HepG2 (cell line): ENCODE data around the gene SC5D. TPM values are rescaled to one million over a fixed set of nuclear protein-coding genes. Genes with fewer than 3 reads are reported as not detected.

Source experiments
- ATAC-seq: fragments of 200-7000 bp; cut with Tn5 transposase; 3 replicates; pipeline ENCODE4 v1.9.1; 2020; ENCODE audit warnings: mild to moderate bottlenecking, moderate library complexity
- BruUV-seq: library from RNA; stranded (reverse); fragments of 400-500 nt; replicated peaks from 2 replicates; lab custom pipeline; 2021; lab: Mats Ljungman, UMichigan
- CTCF ChIA-PET: fragments of 300-600 bp; formaldehyde crosslinking; extraction: SDS; loops from one replicate; lab custom pipeline; 2021; ENCODE audit warnings: low total read pairs, inconsistent platforms, low intra/inter-chr PET ratio; lab: Yijun Ruan, JAX
- POLR2A ChIA-PET: fragments of 350-600 bp; sonication (Branson Sonifier 250); formaldehyde crosslinking; loops from one replicate; lab custom pipeline; 2020; ENCODE audit warnings: antibody characterized with exemption, inconsistent platforms; lab: Yijun Ruan, JAX
- DNase-seq: peaks from one replicate; pipeline ENCODE4 v3.0.0-alpha.2; 2015; ENCODE audit warnings: low spot score
- FAIRE-seq: peaks from 3 replicates; lab custom pipeline; 2011; peaks lifted over from hg19 to GRCh38; lab: Jason Lieb, UNC
- H2AFZ ChIP-seq: one replicate; pipeline ENCODE4 v1.6.1; 2011; ENCODE audit warnings: low read length, inconsistent platforms
- H3K27ac ChIP-seq: fragments of 300-600 bp; 3 replicates; pipeline ENCODE4 v1.8.0; 2011; ENCODE audit warnings: mixed run types, mild to moderate bottlenecking, mixed read lengths, low read length, inconsistent platforms; ENCODE audit not compliant: insufficient read depth; ENCODE audit errors: extremely low read length
- H3K27me3 ChIP-seq, 2 experiments: fragments of 200-600 bp in 1 of 2; 2 replicates in 1 of 2; 3 replicates in 1 of 2; pipeline versions ENCODE4 v1.6.0 to v1.8.0; 2011; ENCODE audit warnings: low read length in 2 of 2, mild to moderate bottlenecking in 2 of 2, moderate library complexity in 2 of 2, inconsistent platforms in 1 of 2; ENCODE audit not compliant: insufficient read depth in 2 of 2, control insufficient read depth in 1 of 2
- H3K36me3 ChIP-seq, 2 experiments: fragments of 200-600 bp in 1 of 2; replicated peaks in 1 of 2; 2 replicates in 1 of 2; 3 replicates in 1 of 2; pipeline versions ENCODE4 v1.5.1 to v1.8.0; 2011; ENCODE audit warnings: low read length in 2 of 2, inconsistent platforms in 1 of 2; ENCODE audit not compliant: insufficient read depth in 2 of 2, control insufficient read depth in 1 of 2
- H3K4me1 ChIP-seq: 2 replicates; pipeline ENCODE4 v1.5.1; 2012; ENCODE audit warnings: low read length, inconsistent platforms; ENCODE audit not compliant: insufficient read depth
- H3K4me2 ChIP-seq: 2 replicates; pipeline ENCODE4 v1.6.0; 2011; ENCODE audit warnings: low read depth, low read length, inconsistent platforms
- H3K4me3 ChIP-seq, 3 experiments: fragments of 200-600 bp in 1 of 3; sonication (generic), shearing (Covaris generic) in 1 of 3; replicated peaks in 1 of 3; 2 replicates each; pipeline ENCODE4 v1.5.1; 2011 to 2016; ENCODE audit warnings: low read length in 3 of 3, inconsistent platforms in 2 of 3, low read depth in 2 of 3, mild to moderate bottlenecking in 2 of 3, control low read depth in 1 of 3, mixed read lengths in 1 of 3; ENCODE audit not compliant: insufficient read depth in 1 of 3
- H3K79me2 ChIP-seq: one replicate; pipeline ENCODE4 v1.6.1; 2011; ENCODE audit warnings: low read length, inconsistent platforms; ENCODE audit not compliant: insufficient read depth
- H3K9ac ChIP-seq: 2 replicates; pipeline ENCODE4 v1.6.0; 2011; ENCODE audit warnings: mild to moderate bottlenecking, low read depth, low read length, inconsistent platforms; ENCODE audit not compliant: insufficient read depth
- H3K9me3 ChIP-seq: 2 replicates; pipeline ENCODE4 v1.5.1; 2012; ENCODE audit warnings: mild to moderate bottlenecking, low read length
- H4K20me1 ChIP-seq: 2 replicates; pipeline ENCODE4 v1.6.0; 2011; ENCODE audit warnings: inconsistent platforms, mild to moderate bottlenecking, low read length, moderate library complexity; ENCODE audit not compliant: insufficient read depth
- ARID2 ChIP-seq: sonication (generic); formaldehyde crosslinking; IDR thresholded peaks from 2 replicates; pipeline ENCODE4 v1.8.1; 2022; ENCODE audit warnings: mild to moderate bottlenecking, missing genetic modification reagents, borderline replicate concordance
- ATAD3A ChIP-seq: sonication (generic); formaldehyde crosslinking; IDR thresholded peaks from 2 replicates; pipeline ENCODE4 v1.4.0; 2020; ENCODE audit warnings: missing genetic modification reagents
- GTF2F1 ChIP-seq: fragments of 150-350 bp; IDR thresholded peaks from 2 replicates; pipeline ENCODE4 v1.6.1; 2014; ENCODE audit warnings: low read length
- IKZF4 ChIP-seq: sonication (generic); formaldehyde crosslinking; IDR thresholded peaks from 2 replicates; pipeline ENCODE4 v1.5.1; 2020; ENCODE audit warnings: borderline replicate concordance, mild to moderate bottlenecking, low read depth, missing genetic modification reagents; ENCODE audit errors: not compliant biosample characterization
- NR2F2 ChIP-seq: IDR thresholded peaks from 2 replicates; pipeline ENCODE4 v1.6.1; 2012; ENCODE audit warnings: low read depth, inconsistent platforms, borderline replicate concordance
- REL ChIP-seq: sonication (generic); formaldehyde crosslinking; conservative IDR thresholded peaks from 2 replicates; pipeline ENCODE4 v1.8.0; 2022; ENCODE audit warnings: mild to moderate bottlenecking, missing genetic modification reagents, moderate library complexity
- TARDBP ChIP-seq: sonication (generic); formaldehyde crosslinking; IDR thresholded peaks from 2 replicates; pipeline ENCODE4 v1.8.0; 2022; ENCODE audit warnings: mild to moderate bottlenecking, missing genetic modification reagents
- ZNF326 ChIP-seq: sonication (generic); formaldehyde crosslinking; IDR thresholded peaks from 2 replicates; pipeline ENCODE4 v1.4.0; 2020; ENCODE audit warnings: missing genetic modification reagents, borderline replicate concordance
- ZNF337 ChIP-seq: sonication (generic); formaldehyde crosslinking; IDR thresholded peaks from 2 replicates; pipeline ENCODE4 v1.5.1; 2020; ENCODE audit warnings: missing genetic modification reagents, low read depth, mild to moderate bottlenecking, borderline replicate concordance
- WGBS: methylation state at CpG from one replicate; pipeline ENCODE4 v1.1.6; 2017; ENCODE audit warnings: low lambda C conversion rate; 5-methylcytosine and 5-hydroxymethylcytosine counted together
- in situ Hi-C: cut with HindIII; loops from 2 replicates; pipeline ENCODE4 v1.10.0; 2017; ENCODE audit warnings: low pct_unique_long_range_greater_than_20kb; ENCODE audit not compliant: extremely low pct_ligation_motif_present
- intact Hi-C: fragments of 100-400 bp; cut with micrococcal nuclease; formaldehyde crosslinking; loops from one replicate; pipeline ENCODE4 v1.10.0; 2022; ENCODE audit not compliant: unreplicated experiment
- polyA plus RNA-seq, 8 experiments: library from polyadenylated mRNA; depleted of rRNA in 3 of 8; stranded (reverse) in 7 of 8; unstranded in 1 of 8; fragments of >200 nt; fragmentation: Illumina TruSeq in 4 of 8; extraction: Trizol in 4 of 8; gene quantifications; 2 replicates each; pipeline versions ENCODE4 v1.2.1 to v1.2.3, GENCODE V29; 2011 to 2016; ENCODE audit warnings: low read depth in 4 of 8, missing spikeins in 1 of 8, mixed read lengths in 1 of 8; ENCODE audit not compliant: insufficient read depth in 1 of 8
- total RNA-seq, 5 experiments: library from RNA; depleted of rRNA; stranded (reverse); fragments of >200 nt; fragmentation: Illumina TruSeq; extraction: Trizol; gene quantifications; 2 replicates each; pipeline ENCODE4 v1.2.3, GENCODE V29; 2016; ENCODE audit warnings: low read depth in 1 of 5
- TF ChIP-seq, protein P1 (sequence below): sonication (generic); formaldehyde crosslinking; IDR thresholded peaks from 2 replicates; pipeline ENCODE4 v1.4.0; 2020; ENCODE audit warnings: missing genetic modification reagents
- TF ChIP-seq, protein P2 (sequence below): sonication (generic); formaldehyde crosslinking; conservative IDR thresholded peaks from 2 replicates; pipeline ENCODE4 v1.4.0; 2020; ENCODE audit warnings: missing genetic modification reagents
- TF ChIP-seq, protein P3 (sequence below): fragments of 450-650 bp; IDR thresholded peaks from 2 replicates; pipeline ENCODE4 v1.6.1; 2016

Gene SC5D
- total and polyA plus RNA-seq, 2 of the 13 experiments (the other 11 are each of a cell fraction or from before 2014, with no cell fraction given): 84.4 to 155 TPM

DNA sequence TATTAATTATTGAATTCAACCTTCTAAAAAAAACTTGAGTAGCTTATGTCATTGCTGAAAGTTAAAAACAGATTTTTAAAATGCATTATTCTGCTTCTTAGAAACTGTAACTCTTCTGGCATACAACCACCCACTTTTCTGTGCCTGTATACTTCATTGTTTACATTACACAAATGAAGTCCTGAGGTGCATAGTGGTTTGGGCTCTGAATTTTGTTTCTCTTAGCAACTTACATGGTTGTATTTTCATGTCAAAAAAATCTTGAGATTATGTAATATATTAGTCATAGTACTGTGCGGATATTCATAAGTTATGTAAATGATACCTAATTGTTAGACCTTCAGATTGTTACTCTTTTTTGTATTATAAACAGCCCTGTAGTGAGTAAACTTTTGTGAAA, 12.2 kb downstream of the SC5D start:
- Histone ChIP-seq H3K27ac (no peak overlapping the region), H4K20me1 (peaks cover 5% of the 10 kb centered on the region; the same call in 1 of the 2 replicates), H3K9ac (no peak overlapping the region), H3K36me3 (peaks cover 2 to 41% of the 10 kb centered on the region in 2 experiments; a peak in 4 of 5 replicates), H3K79me2 (peaks cover 34% of the 10 kb centered on the region), H3K27me3 (no peaks in the 10 kb centered on the region), H3K4me2 (no peak overlapping the region), H3K4me3 (no peak overlapping the region), H3K4me1 (peaks cover 12% of the 10 kb centered on the region), H2AFZ (no peak overlapping the region), H3K9me3 (no peaks in the 10 kb centered on the region)
- intact Hi-C loops (no loop called here), in situ Hi-C loops (no loop called here)
- ChIA-PET POLR2A (no interaction called here), CTCF (no interaction called here)
- no TSS peak for BruUV-seq
- 94% methylated on average over 1 of the region's 1 CpG for WGBS
- no peak for DNase-seq
- TF ChIP-seq, protein P1, sequence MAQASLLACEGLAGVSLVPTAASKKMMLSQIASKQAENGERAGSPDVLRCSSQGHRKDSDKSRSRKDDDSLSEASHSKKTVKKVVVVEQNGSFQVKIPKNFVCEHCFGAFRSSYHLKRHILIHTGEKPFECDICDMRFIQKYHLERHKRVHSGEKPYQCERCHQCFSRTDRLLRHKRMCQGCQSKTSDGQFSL (CRISPR knock-in tag): no peak
- TF ChIP-seq IKZF4: no peak
- TF ChIP-seq ARID2: no peak
- no peak for TF ChIP-seq ZNF337 (CRISPR knock-in tag)
- no peak for TF ChIP-seq TARDBP (CRISPR knock-in tag)
- no peak for TF ChIP-seq ZNF326
- TF ChIP-seq REL (CRISPR knock-in tag): no peak
- TF ChIP-seq, protein P2, sequence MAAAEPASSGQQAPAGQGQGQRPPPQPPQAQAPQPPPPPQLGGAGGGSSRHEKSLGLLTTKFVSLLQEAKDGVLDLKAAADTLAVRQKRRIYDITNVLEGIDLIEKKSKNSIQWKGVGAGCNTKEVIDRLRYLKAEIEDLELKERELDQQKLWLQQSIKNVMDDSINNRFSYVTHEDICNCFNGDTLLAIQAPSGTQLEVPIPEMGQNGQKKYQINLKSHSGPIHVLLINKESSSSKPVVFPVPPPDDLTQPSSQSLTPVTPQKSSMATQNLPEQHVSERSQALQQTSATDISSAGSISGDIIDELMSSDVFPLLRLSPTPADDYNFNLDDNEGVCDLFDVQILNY (CRISPR knock-in tag): no peak
- TF ChIP-seq GTF2F1: no peak
- TF ChIP-seq NR2F2: no peak
- TF ChIP-seq, protein P3, sequence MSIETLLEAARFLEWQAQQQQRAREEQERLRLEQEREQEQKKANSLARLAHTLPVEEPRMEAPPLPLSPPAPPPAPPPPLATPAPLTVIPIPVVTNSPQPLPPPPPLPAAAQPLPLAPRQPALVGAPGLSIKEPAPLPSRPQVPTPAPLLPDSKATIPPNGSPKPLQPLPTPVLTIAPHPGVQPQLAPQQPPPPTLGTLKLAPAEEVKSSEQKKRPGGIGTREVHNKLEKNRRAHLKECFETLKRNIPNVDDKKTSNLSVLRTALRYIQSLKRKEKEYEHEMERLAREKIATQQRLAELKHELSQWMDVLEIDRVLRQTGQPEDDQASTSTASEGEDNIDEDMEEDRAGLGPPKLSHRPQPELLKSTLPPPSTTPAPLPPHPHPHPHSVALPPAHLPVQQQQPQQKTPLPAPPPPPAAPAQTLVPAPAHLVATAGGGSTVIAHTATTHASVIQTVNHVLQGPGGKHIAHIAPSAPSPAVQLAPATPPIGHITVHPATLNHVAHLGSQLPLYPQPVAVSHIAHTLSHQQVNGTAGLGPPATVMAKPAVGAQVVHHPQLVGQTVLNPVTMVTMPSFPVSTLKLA: no peak
- TF ChIP-seq ATAD3A (CRISPR knock-in tag): no peak
- ATAC-seq: no peak
- FAIRE-seq: no peak
